Panc1 (cell line): ENCODE results near the gene LRRC36.

ENCODE experiments used
- POLR2AphosphoS5 ChIP-seq: IDR thresholded peaks from 2 replicates; pipeline ENCODE4 v1.6.1; 2012; ENCODE audit warnings: mild to moderate bottlenecking, low read depth, low read length, moderate library complexity
- REST ChIP-seq, 2 experiments: IDR thresholded peaks; 2 replicates each; pipeline ENCODE4 v1.6.1; 2011 to 2012; ENCODE audit warnings: low read depth in 2 of 2, control low read depth in 1 of 2, low read length in 1 of 2, mild to moderate bottlenecking in 1 of 2, moderate library complexity in 1 of 2; ENCODE audit not compliant: insufficient read depth in 1 of 2
- TF ChIP-seq, protein P1 (sequence below): fragments of 450-650 bp; IDR thresholded peaks from 2 replicates; pipeline ENCODE4 v1.5.1; 2017; ENCODE audit warnings: mild to moderate bottlenecking

- TF ChIP-seq, protein P1, sequence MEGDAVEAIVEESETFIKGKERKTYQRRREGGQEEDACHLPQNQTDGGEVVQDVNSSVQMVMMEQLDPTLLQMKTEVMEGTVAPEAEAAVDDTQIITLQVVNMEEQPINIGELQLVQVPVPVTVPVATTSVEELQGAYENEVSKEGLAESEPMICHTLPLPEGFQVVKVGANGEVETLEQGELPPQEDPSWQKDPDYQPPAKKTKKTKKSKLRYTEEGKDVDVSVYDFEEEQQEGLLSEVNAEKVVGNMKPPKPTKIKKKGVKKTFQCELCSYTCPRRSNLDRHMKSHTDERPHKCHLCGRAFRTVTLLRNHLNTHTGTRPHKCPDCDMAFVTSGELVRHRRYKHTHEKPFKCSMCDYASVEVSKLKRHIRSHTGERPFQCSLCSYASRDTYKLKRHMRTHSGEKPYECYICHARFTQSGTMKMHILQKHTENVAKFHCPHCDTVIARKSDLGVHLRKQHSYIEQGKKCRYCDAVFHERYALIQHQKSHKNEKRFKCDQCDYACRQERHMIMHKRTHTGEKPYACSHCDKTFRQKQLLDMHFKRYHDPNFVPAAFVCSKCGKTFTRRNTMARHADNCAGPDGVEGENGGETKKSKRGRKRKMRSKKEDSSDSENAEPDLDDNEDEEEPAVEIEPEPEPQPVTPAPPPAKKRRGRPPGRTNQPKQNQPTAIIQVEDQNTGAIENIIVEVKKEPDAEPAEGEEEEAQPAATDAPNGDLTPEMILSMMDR, result no peak
- TF ChIP-seq POLR2AphosphoS5 (no peak), REST (IDR thresholded peaks at IDR 0.05; ENCODE audit: insufficient read depth in 1 of 2, low read depth in 2 of 2, low read length in 1 of 2) (no peak)
Measured at GRCh38 chr16:67389911-67390815, 63.5 kb downstream of the LRRC36 start.
